Stimulated activated CD8-positive, alpha-beta memory T cell treated with anti-CD3 and anti-CD28 coated beads, Interleukin-12 subunit alpha, Interleukin-12 subunit beta, amount 100 ng/mL, for 24 hours (primary cell): ENCODE measurements around the gene PODN.
A peak's percentile ranks its signal among the peaks of the same experiment; 100 is the strongest.

Source experiments
- DNase-seq: peaks from one replicate; pipeline ENCODE4 v3.0.0-alpha.2; 2020; ENCODE audit errors: extremely low read depth

Gene PODN

DNA sequence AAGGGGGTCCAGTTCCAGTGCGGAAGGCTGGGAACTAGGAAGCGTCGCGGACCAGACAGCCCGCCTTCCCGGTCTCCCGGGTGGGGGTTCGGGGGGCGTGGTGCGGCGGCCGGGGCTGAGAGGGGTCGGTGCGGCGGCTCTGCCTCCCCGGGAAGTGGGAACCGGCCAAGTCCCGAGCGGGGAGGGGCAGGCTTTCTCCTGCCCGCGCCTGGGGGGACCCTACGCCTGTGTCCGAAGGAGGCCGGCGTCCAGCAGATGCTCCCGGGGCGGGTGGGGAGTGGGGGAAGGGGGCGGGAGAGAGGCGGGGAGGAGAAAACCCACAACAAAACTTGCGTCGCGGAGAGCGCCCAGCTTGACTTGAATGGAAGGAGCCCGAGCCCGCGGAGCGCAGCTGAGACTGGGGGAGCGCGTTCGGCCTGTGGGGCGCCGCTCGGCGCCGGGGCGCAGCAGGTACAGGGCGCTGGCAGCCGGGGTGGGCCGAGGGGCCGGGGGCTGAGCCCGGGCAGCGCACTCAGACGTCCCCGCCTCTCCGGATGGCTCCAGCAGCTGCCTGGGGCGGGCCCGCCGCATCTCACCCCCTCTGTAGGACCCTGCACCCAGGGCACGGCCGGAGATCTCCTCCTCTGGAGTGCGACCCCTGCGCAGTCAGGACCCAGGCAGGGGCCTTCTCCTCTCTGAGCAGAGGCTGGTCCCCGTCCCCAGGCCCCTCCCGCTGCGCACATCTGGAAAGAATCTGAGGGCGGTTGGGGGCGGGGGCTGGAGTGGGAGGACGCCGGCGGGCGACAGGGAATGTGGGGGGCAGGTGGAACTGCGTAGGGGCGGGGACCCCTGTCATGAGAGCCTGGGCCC, at the start of gene PODN:
Gene PODN, plus strand, starts transcription at position 355 of the 849 bp plus-strand sequence. CDS start 7,643 bp downstream, outside the sequence.
- no peak for DNase-seq

- peak; percentile 27 for DNase-seq
These were observed 47.1 kb upstream of the PODN start for GRCh38 chr1:53014791-53015507.

DNA sequence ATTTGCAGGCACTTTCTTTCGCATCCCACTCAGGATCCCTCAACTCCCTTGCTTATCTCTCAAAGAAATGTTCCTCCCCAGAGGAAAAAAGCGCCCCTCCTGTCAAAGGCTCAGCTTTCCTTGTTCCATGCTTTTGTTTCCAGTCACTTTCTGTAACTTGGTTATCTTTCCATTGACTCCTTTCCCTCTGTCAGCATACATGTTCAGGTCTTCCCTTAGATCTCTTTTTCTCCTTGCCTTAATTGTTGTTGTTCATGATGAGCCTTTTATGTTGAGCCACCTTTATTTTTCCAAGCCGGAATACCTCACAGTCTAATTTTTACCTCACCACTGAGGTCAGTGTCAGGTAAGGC, 46.5 kb upstream of the PODN start:
- no peak for DNase-seq

- DNase-seq = no peak
These were observed 45.3 kb upstream of the PODN start for GRCh38 chr1:53016705-53017104.

- no peak for DNase-seq
These were observed 41.4 kb upstream of the PODN start for GRCh38 chr1:53020588-53020987.

DNA sequence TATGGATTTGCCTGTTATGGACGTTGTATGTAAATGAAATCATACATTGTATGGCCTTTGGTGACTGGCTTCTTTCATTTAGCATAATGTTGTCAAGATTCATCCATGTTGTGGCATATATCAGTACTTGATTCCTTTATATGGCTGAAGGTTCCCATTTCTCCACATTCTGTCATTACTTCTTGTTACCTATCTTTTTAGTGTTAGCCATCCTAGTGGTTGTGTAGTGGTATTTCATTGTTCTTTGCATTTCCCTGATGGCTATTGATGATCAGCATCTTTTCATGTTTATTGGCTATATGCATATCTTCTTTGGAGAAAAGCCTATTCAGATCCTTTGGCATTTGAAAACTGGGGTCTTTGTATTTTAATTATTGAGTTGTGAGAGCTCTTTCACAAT, 39.8 kb upstream of the PODN start:
- DNase-seq = no peak

DNA sequence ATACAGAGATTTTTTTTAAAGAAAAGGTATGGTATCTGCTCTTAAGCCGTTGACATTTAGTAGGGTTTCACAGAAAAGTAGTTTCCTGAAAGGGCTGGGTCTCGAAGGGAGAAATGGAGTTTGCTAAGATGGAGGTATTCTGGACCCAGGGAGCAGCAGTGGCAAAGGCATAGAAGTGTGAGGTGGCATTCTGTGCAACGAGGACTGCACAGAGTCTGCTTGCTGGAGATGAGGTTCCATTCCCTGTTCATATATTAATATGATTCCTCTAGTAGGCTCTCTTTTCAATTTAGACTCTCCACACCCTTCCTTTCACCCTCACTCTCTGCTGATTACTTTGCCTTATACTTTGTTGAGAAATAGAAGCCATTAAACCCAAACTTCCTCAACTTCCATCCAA, 38.5 kb upstream of the PODN start:
- no peak for DNase-seq

DNA sequence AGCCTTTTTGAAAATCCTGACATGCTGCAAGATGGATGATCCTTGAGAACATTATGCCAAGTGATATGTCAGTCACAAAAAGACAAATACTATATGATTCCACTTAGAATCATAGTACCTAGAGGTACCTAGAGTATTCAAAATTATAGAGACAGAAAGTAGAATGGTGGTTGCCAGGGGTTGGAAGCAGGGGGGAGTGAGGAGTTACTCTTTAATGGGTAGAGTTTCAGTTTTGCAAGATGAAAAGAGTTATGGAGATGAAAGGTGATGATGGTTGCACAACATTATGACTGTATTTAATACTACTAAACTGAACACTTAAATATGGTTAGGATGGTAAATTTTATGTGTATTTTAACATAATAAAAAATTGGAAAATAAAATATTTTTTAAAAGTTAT, 37.9 kb upstream of the PODN start:
- no peak for DNase-seq

DNA sequence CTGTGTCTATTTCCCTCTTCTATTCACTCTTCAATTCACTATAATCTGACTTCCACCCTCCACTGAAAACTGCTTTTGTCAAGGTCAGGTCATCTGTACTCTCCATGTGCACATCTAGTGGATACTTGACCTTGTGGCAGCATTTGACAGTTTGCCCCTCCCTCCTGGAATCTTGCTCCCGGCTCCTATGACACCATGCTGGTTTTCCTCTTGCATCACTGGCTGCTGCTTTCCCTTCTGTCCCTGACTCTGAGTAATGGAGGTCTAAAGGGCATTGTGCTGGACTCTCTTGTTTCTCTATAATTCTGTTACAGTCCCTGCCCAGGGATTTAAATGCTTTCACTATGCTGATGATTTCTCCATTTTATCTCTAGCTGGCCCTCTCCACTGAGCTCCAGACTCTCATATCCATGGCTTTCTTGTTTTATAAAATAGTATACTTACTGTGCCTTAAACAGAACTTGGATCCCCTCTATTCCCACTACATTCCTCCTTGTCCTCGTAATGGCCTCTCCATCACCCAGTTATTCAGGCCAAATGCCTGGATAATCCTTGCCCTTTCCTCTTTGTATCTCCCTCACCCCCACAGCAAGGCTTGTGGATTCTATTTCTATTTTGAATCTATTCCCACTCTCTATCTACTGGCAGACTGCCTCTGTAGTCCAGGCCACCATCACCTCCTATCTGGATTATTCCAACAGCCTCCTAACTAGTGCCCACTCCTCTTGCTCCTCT, 36.8 kb upstream of the PODN start:
- DNase-seq = no peak

GRCh38 chr1:53025769-53026112, 36.3 kb upstream of the PODN start:
- no peak for DNase-seq

- DNase-seq = no peak
These were observed 35.8 kb upstream of the PODN start for GRCh38 chr1:53026254-53026653.

DNA sequence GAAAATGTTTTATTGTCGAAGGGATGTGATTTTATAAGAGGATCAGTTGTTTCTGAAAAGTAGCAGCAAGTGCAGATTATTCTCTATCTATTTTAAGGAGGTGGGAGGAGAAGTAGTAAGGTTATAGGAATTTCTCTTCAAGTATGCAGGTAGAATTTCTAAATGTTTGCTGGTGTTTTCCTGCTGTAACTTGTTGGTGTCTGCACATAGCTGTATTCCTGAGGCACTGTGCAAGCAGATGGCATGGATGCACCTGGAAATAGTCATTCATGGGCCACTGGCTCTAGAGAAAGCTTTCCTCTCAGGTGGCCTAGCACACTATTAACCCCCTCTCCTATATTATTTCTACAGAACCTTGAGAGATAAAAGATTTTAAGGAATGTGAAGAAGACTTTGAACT, 30.3 kb upstream of the PODN start:
- no peak for DNase-seq

- DNase-seq = no peak
These were observed 24.9 kb upstream of the PODN start for GRCh38 chr1:53037159-53037558.

- no peak for DNase-seq
These were observed 23.4 kb upstream of the PODN start for GRCh38 chr1:53038566-53038965.

DNA sequence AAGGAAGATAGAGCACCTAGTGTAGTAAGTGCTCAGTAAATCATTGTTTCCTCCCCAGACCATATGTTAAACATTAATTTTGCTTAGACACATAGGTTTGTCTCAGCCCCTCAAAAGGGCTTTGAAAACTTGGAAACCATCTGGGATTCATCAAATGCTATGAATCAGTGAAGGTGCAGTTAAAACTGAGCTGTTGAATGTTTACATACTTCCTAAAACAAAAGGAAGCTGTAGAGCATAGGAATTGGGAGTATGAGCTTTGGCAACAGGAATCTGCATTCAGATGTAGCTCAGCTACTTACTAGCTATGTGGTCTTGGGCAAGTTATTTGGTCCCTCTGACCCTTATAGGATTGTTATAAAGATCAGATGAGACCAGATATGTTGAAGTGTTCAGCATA, 18.7 kb upstream of the PODN start:
- DNase-seq = no peak

DNA sequence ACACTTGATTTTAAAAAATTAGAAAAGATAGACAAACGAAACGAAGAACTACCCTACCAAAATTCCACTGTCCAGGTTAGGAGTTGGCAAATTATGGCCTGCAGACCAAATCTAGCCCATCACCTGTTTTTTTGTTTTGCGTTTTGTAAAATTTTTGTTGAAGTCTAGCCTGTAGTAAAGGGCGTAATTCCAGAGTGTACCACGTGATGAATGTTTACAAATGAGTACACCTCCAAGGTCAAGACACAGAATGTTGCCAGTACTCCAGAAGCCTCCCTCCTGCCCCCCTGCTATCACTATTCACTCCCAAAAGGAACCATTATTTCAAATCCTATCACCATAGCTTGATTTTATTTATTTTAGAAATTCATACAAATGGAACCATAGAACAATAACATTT, 17.1 kb upstream of the PODN start:
- DNase-seq = no peak

DNA sequence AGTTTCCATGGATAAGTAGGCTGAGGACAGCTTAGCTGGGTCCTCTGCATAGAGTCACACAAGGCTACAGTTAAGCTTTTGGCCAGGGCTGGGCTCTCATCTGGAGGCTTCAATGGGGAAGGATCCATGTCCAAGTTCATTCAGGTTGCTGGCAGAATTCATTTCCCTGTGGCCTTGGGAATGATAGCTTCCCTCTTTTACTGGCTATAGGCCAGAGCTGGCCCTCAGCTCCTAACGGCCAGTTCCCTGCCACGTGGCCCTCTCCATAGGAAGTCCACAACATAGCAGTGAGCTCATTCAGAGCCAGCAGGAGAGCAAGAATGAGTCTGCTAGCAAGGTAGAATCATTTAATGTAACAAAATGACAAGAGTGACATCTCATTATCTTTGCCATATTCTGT, 15.1 kb upstream of the PODN start:
- DNase-seq = no peak

- DNase-seq = no peak
These were observed 14.0 kb upstream of the PODN start for GRCh38 chr1:53047737-53048736.

- DNase-seq = no peak
These were observed 12.9 kb upstream of the PODN start for GRCh38 chr1:53048960-53049573.

DNA sequence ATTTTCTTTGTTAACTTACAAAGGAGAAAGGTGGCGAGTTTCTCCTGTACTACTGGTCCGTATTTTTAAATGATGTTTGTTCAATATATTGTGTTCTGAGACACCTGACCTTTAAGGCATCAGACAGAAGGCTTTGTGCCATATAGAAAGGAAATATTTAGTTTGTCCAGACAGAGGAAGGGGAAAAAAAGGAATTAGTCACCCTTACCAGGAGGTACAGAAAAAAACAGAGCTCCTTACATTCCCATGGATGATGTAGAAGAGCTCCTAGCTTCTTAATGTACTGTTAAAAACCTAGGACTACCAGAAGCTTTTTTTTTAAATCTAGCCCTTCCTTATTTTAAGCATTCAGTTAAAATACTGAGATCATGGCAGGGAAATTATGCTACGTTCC, 12.4 kb upstream of the PODN start:
- no peak for DNase-seq

- DNase-seq = no peak
These were observed 11.7 kb upstream of the PODN start for GRCh38 chr1:53050310-53050709.
